WERI-Rb-1 (cell line): ENCODE results near the gene ITGAV.

Experiments used
- DNase-seq: peaks from one replicate; pipeline ENCODE4 v3.0.0-alpha.2; 2020
- H3K27ac ChIP-seq: fragments of 250-450 bp; sonication (Bioruptor Pico); 2 replicates; pipeline ENCODE4 v1.5.1; 2020; ENCODE audit warnings: mild to moderate bottlenecking, moderate library complexity
- H3K27me3 ChIP-seq: fragments of 250-450 bp; sonication (Bioruptor Pico); 2 replicates; pipeline ENCODE4 v1.5.1; 2021; ENCODE audit warnings: mild to moderate bottlenecking, low read depth, moderate library complexity; ENCODE audit not compliant: insufficient read depth, severe bottlenecking
- H3K36me3 ChIP-seq: fragments of 250-450 bp; sonication (Bioruptor Pico); 2 replicates; pipeline ENCODE4 v1.5.1; 2020; ENCODE audit warnings: mild to moderate bottlenecking, moderate library complexity
- H3K4me3 ChIP-seq: 2 replicates; pipeline ENCODE4 v1.5.1; 2011; ENCODE audit warnings: low read depth, mild to moderate bottlenecking, control low read depth, low read length
- H3K9me3 ChIP-seq: fragments of 250-450 bp; sonication (Bioruptor Pico); 2 replicates; pipeline ENCODE4 v1.5.1; 2021; ENCODE audit warnings: mild to moderate bottlenecking, moderate library complexity; ENCODE audit not compliant: severe bottlenecking
- TF ChIP-seq, protein P1 (sequence below): IDR thresholded peaks from 2 replicates; pipeline ENCODE4 v1.5.1; 2011; ENCODE audit warnings: low read depth, mild to moderate bottlenecking, control low read depth, inconsistent platforms, low read length

Gene ITGAV

DNA sequence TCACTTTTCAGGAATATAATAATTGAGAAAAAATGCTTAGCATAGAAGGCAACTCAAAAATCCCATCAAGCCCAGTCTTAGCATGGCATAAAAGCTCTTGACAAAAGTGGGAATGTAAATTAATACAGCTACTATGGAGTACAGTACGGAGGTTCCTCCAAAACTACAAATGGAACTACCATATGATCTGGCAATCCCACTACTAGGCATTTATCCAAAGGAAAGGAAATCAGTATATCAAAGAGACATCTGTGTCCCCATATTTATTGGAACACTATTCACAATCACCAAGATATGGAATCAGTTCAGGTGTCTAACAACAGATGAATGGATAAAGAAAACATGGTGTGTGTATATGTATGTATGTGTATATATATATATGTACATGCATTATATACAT lies 28.8 kb downstream of the ITGAV start:
- TF ChIP-seq, protein P1, sequence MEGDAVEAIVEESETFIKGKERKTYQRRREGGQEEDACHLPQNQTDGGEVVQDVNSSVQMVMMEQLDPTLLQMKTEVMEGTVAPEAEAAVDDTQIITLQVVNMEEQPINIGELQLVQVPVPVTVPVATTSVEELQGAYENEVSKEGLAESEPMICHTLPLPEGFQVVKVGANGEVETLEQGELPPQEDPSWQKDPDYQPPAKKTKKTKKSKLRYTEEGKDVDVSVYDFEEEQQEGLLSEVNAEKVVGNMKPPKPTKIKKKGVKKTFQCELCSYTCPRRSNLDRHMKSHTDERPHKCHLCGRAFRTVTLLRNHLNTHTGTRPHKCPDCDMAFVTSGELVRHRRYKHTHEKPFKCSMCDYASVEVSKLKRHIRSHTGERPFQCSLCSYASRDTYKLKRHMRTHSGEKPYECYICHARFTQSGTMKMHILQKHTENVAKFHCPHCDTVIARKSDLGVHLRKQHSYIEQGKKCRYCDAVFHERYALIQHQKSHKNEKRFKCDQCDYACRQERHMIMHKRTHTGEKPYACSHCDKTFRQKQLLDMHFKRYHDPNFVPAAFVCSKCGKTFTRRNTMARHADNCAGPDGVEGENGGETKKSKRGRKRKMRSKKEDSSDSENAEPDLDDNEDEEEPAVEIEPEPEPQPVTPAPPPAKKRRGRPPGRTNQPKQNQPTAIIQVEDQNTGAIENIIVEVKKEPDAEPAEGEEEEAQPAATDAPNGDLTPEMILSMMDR = no peak

GRCh38 chr2:186623084-186623483 lies 33.2 kb downstream of the ITGAV start:
- H3K27me3 ChIP-seq = no peaks in the 10 kb centered on the region
- H3K27ac ChIP-seq = no peak overlapping the region
- H3K36me3 ChIP-seq = peaks cover 5% of the 10 kb centered on the region; the same call in 1 of the 2 replicates
- TF ChIP-seq, protein P1 = no peak
- no peak for DNase-seq
- no peaks in the 10 kb centered on the region for H3K9me3 ChIP-seq
- no peak overlapping the region for H3K4me3 ChIP-seq

More for the DNA sequence above, 28.8 kb downstream of the ITGAV start:
- no peak for DNase-seq
- Histone ChIP-seq H3K4me3 (no peak overlapping the region), H3K36me3 (peaks cover 3% of the 10 kb centered on the region; the same call in 1 of the 2 replicates), H3K27me3 (no peaks in the 10 kb centered on the region), H3K9me3 (no peaks in the 10 kb centered on the region), H3K27ac (no peak overlapping the region)

DNA sequence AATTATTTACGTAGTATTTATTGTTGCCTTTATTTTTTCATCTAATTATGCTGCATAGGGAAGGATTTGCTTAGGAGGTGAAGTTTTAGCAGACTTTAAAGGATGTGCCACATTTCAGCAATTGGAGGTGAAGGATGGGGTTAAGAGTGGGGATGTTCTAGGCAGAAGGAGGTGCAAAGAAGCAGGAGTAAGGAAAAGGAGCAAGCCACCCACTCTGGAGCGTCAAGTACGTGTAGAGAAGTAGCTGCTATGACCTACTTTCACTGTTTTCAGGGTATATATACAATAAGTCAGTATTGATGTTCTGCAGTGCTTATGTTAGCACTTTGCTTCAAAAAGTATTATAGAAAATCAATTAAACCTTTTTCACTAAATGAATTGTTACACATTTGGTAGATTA lies 34.4 kb downstream of the ITGAV start:
- TF ChIP-seq, protein P1 = no peak
- no peak for DNase-seq
- peaks cover 5% of the 10 kb centered on the region; the same call in 1 of the 2 replicates for H3K36me3 ChIP-seq
- no peak overlapping the region for H3K4me3 ChIP-seq
- H3K27me3 ChIP-seq = no peaks in the 10 kb centered on the region
- H3K9me3 ChIP-seq = no peaks in the 10 kb centered on the region
- no peak overlapping the region for H3K27ac ChIP-seq

DNA sequence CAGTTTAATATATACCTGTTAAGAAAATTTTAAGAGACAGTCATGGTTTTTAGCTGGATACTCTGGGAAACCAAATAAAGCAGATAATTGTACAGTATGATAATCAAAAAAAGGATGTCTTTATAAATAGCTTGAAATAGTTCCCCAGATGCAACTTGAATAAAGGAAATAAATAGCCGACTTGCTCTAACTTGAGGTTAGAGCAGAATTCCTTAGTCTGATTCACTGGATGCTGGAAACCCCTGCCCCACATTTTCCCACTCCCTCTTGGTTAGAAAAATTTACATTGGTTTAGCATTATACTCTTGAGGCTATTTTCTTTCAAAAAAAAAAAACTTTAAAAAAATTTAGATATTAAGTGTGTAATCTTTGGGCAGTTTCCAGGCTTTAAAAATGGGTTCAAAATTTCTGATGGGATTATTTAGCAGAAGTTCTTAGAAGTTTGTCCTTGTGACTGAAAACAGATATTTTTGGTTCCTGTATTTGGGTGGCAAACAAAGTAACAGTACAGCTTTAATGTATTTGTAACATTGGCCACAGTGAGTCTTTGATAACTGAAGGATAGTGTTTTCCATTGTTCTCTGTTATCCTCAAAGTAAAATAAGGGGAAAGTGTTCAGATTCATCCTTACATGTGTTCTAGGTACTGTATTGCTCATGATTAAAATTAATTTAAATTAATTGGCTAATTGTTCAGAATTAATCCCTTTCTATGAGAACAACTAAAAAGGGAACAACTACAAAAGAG lies 39.6 kb downstream of the ITGAV start:
- TF ChIP-seq, protein P1 = no peak
- no peak overlapping the region for H3K4me3 ChIP-seq
- H3K27ac ChIP-seq = no peak overlapping the region
- no peak for DNase-seq
- H3K9me3 ChIP-seq = no peaks in the 10 kb centered on the region
- no peaks in the 10 kb centered on the region; the same call in 1 of the 2 replicates for H3K36me3 ChIP-seq
- no peaks in the 10 kb centered on the region for H3K27me3 ChIP-seq

- H3K27me3 ChIP-seq = no peaks in the 10 kb centered on the region
- H3K27ac ChIP-seq = no peak overlapping the region
- TF ChIP-seq, protein P1 = no peak
- no peak for DNase-seq
- H3K4me3 ChIP-seq = no peak overlapping the region
- H3K36me3 ChIP-seq = no peaks in the 10 kb centered on the region; the same call in 1 of the 2 replicates
- H3K9me3 ChIP-seq = no peaks in the 10 kb centered on the region
These were observed 42.6 kb downstream of the ITGAV start for GRCh38 chr2:186632417-186632816.
